Stimulated activated CD4-positive, alpha-beta T cell treated with anti-CD3 and anti-CD28 coated beads, Interleukin-2, amount 100 ng/mL, for 4 hours (primary cell): ENCODE measurements around the gene PIERCE2.
"Not testable (repeated sequence)": the region's sequence is repeated elsewhere in the genome, so short reads cannot be mapped to it uniquely, and the experiment has no call there.

Experiments used
- DNase-seq: peaks from one replicate; pipeline ENCODE4 v3.0.0-alpha.2; 2020; ENCODE audit warnings: low read depth

The PIERCE2 gene

GRCh38 chr15:55434989-55435825 is 26.9 kb downstream of the PIERCE2 start:
- no peak for DNase-seq

GRCh38 chr15:55443141-55443540 is 34.8 kb downstream of the PIERCE2 start:
- DNase-seq: not testable (repeated sequence)

- DNase-seq: not testable (repeated sequence)
Measured at GRCh38 chr15:55445936-55446335, 37.6 kb downstream of the PIERCE2 start.

- not testable (repeated sequence) for DNase-seq
Measured at GRCh38 chr15:55446379-55447029, 38.2 kb downstream of the PIERCE2 start.

GRCh38 chr15:55447030-55447394 is 38.7 kb downstream of the PIERCE2 start:
- not testable (repeated sequence) for DNase-seq

- DNase-seq: no peak
Measured at GRCh38 chr15:55457401-55458022, 49.2 kb downstream of the PIERCE2 start.

- no peak for DNase-seq
Measured at GRCh38 chr15:55461447-55461846, 53.2 kb downstream of the PIERCE2 start.

GRCh38 chr15:55468321-55468720 is 60.0 kb downstream of the PIERCE2 start:
- no peak for DNase-seq
